Mucosa of rectum (tissue), 2 donors: ENCODE measurements around the gene CXorf66.
"Not testable (repeated sequence)": the region's sequence is repeated elsewhere in the genome, so short reads cannot be mapped to it uniquely, and the experiment has no call there.

Source experiments
- H3K27ac ChIP-seq, 2 donors: one replicate each; pipeline ENCODE4 v1.7.0; 2013; ENCODE audit warnings: inconsistent platforms in 2 of 2, low read depth in 2 of 2, low read length in 2 of 2
- H3K27me3 ChIP-seq, 2 donors: one replicate each; pipeline ENCODE4 v1.7.0; 2013; ENCODE audit warnings: low read length in 2 of 2; ENCODE audit not compliant: control insufficient read depth in 2 of 2, insufficient read depth in 2 of 2
- H3K36me3 ChIP-seq, 2 donors: one replicate each; pipeline ENCODE4 v1.7.0; 2013; ENCODE audit warnings: low read length in 2 of 2; ENCODE audit not compliant: control insufficient read depth in 2 of 2, insufficient read depth in 2 of 2
- H3K4me1 ChIP-seq, 2 donors: one replicate each; pipeline ENCODE4 v1.7.0; 2013; ENCODE audit warnings: low read length in 2 of 2, mild to moderate bottlenecking in 1 of 2; ENCODE audit not compliant: control insufficient read depth in 2 of 2, insufficient read depth in 2 of 2
- H3K4me3 ChIP-seq, 2 donors: one replicate each; pipeline ENCODE4 v1.7.0; 2013; ENCODE audit warnings: low read length in 2 of 2
- H3K9ac ChIP-seq, 2 donors: one replicate each; pipeline ENCODE4 v1.7.0; 2013; ENCODE audit warnings: low read length in 2 of 2, low read depth in 1 of 2, mild to moderate bottlenecking in 1 of 2
- H3K9me3 ChIP-seq, 2 donors: one replicate each; pipeline ENCODE4 v1.7.0; 2013; ENCODE audit warnings: low read length in 2 of 2; ENCODE audit not compliant: control insufficient read depth in 2 of 2
- donor health status: healthy.
- donor health status: Normal muscosa, but diverticular disease.

CXorf66 gene

DNA sequence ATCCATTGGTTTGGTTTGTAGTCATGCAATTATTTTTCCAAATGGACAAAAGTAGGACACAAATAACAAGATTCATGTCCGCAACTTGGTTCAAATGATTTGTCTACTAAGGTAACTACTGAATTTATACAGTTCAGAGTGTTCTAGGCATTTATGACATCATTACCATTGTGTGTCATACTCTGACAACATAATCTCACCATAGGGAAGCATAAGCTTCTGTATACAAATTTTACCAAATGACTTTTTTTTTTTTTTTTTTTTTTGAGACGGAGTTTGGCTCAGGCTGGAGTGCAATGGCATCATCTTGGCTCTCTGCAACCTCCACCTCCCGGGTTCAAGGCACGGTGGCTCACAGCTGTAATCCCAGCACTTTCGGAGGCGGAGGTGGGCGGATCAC, at the start of gene CXorf66:
Gene CXorf66, minus strand, starts transcription at position 101 of the 400 bp plus-strand sequence. Its CDS starts 25 bp downstream, at position 76.
- no peaks in the 10 kb centered on the region for H3K36me3 ChIP-seq

GRCh38 chrX:139982856-139983255, 17.5 kb upstream of the CXorf66 start:
- H3K9ac ChIP-seq, result no peak overlapping the region
- no peaks in the 10 kb centered on the region for H3K4me1 ChIP-seq
- no peaks in the 10 kb centered on the region for H3K36me3 ChIP-seq
- H3K4me3 ChIP-seq, result no peak overlapping the region
- no peak overlapping the region for H3K27ac ChIP-seq
- no peaks in the 10 kb centered on the region for H3K27me3 ChIP-seq
- no peaks in the 10 kb centered on the region for H3K9me3 ChIP-seq

More for the DNA sequence above, at the start of gene CXorf66:
- Histone ChIP-seq H3K9ac (no peak within 1 kb of the TSS), H3K4me1 (no peaks in the 10 kb centered on the region), H3K4me3 (no peak within 1 kb of the TSS), H3K27ac (no peak within 1 kb of the TSS), H3K27me3 (peaks cover 0 to 2% of the 10 kb centered on the region in 2 donors), H3K9me3 (no peaks in the 10 kb centered on the region)

GRCh38 chrX:139974471-139974870, 9.2 kb upstream of the CXorf66 start:
- H3K4me1 ChIP-seq, result no peaks in the 10 kb centered on the region
- no peaks in the 10 kb centered on the region for H3K9me3 ChIP-seq
- H3K36me3 ChIP-seq, result no peaks in the 10 kb centered on the region
- H3K27me3 ChIP-seq, result no peaks in the 10 kb centered on the region
- no peak overlapping the region for H3K4me3 ChIP-seq
- H3K27ac ChIP-seq, result no peak overlapping the region
- H3K9ac ChIP-seq, result no peak overlapping the region

GRCh38 chrX:139972629-139973624, 7.6 kb upstream of the CXorf66 start:
- Histone ChIP-seq H3K9me3 (no peaks in the 10 kb centered on the region), H3K27ac (no peak overlapping the region), H3K4me3 (no peak overlapping the region), H3K27me3 (peaks cover 0 to 2% of the 10 kb centered on the region in 2 donors), H3K4me1 (no peaks in the 10 kb centered on the region), H3K9ac (no peak overlapping the region), H3K36me3 (no peaks in the 10 kb centered on the region)

DNA sequence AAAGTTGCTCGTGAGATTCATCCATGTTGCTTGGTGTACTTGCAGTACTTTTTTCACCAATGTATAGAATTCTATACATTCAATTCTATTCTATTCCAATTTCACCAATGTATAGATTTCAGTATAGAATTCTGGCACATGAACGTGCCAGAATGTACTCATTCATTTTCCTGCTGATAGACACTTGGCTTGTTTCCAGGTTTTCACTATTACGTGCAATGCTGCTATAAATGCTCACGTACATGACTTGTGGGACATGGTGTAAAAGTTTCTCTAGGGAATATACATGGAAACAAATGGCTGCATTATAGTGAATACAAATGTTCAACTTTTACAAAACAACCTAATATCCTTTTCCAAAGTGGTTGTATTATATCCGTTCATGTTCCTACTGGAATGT, 6.8 kb upstream of the CXorf66 start:
- Histone ChIP-seq H3K9ac (no peak overlapping the region), H3K4me3 (no peak overlapping the region), H3K27me3 (peaks cover 0 to 2% of the 10 kb centered on the region in 2 donors), H3K36me3 (no peaks in the 10 kb centered on the region), H3K4me1 (no peaks in the 10 kb centered on the region), H3K9me3 (no peaks in the 10 kb centered on the region), H3K27ac (no peak overlapping the region)

DNA sequence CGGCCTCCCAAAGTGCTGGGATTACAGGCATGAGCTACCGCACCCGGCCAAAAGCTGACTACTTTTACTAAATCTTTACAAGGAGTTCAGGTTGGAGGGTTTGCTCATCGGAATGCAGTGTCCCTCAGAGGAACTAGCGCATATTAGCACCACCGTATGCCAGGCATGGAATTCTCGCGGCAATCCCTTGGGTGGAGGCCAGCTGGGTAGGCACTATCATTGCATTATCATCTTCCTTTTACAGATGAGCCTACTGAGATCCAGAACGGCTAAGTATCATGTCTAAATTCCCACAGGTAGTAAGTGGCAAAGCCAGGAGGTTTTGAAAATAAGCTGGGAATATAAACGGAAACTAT, 6.1 kb upstream of the CXorf66 start:
- Histone ChIP-seq H3K9ac (no peak overlapping the region), H3K27ac (no peak overlapping the region), H3K36me3 (no peaks in the 10 kb centered on the region), H3K27me3 (peaks cover 0 to 2% of the 10 kb centered on the region in 2 donors), H3K9me3 (no peaks in the 10 kb centered on the region), H3K4me1 (no peaks in the 10 kb centered on the region), H3K4me3 (no peak overlapping the region)

DNA sequence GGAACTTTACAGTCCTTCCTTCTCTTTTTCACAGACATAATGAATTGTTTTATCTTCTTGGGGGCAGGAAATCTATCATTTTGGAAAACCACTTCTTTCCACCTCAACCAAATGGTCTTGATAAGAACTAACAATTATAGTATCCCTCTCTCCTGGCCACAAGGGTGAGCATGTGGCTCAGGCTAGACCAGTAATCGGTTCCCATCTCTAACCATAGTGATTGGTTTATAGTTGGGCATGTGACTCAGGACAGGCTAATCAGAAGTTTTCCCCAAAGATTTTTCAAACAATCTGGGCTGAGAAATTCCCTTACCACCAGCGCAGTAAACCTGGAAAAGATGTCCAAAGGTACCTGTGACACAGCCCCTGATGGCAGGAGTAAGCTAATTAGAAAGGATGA, 4.0 kb upstream of the CXorf66 start:
- Histone ChIP-seq H3K9me3 (no peaks in the 10 kb centered on the region), H3K27ac (no peak overlapping the region), H3K9ac (no peak overlapping the region)

GRCh38 chrX:139967750-139968149, 2.4 kb upstream of the CXorf66 start:
- Histone ChIP-seq H3K27ac (no peak overlapping the region), H3K36me3 (no peaks in the 10 kb centered on the region), H3K9me3 (no peaks in the 10 kb centered on the region), H3K9ac (no peak overlapping the region), H3K4me1 (no peaks in the 10 kb centered on the region), H3K27me3 (peaks cover 0 to 2% of the 10 kb centered on the region in 2 donors), H3K4me3 (no peak overlapping the region)

More for the DNA sequence above, 4.0 kb upstream of the CXorf66 start:
- peaks cover 0 to 2% of the 10 kb centered on the region in 2 donors for H3K27me3 ChIP-seq
- no peak overlapping the region for H3K4me3 ChIP-seq
- H3K4me1 ChIP-seq, result no peaks in the 10 kb centered on the region
- H3K36me3 ChIP-seq, result no peaks in the 10 kb centered on the region

- H3K4me1 ChIP-seq, result no peaks in the 10 kb centered on the region
- no peak overlapping the region for H3K9ac ChIP-seq
- no peaks in the 10 kb centered on the region for H3K36me3 ChIP-seq
- H3K9me3 ChIP-seq, result no peaks in the 10 kb centered on the region
- no peak overlapping the region for H3K4me3 ChIP-seq
- peaks cover 0 to 2% of the 10 kb centered on the region in 2 donors for H3K27me3 ChIP-seq
- no peak overlapping the region for H3K27ac ChIP-seq
Observed at GRCh38 chrX:139967300-139967699, 2.0 kb upstream of the CXorf66 start.

DNA sequence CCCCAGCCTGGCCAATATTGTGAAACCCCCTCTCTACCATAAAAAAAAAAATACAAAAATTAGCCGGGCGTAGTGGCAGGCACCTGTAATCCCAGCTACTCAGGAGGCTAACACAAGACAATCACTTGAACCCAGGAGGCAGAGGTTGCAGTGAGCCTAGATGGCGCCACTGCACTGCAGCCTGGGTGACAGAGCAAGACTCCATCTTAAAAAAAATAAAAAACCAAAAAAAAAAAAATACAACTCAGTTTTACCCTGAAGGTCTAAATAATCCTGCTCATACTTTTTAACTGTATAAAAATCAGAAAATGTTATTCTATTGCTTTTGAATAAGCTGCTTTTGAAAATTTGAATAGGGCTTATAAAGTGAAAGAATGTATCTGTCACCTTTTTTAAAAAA, 838 bp upstream of the CXorf66 start:
- H3K9me3 ChIP-seq, H3K9ac ChIP-seq, H3K4me3 ChIP-seq, H3K27me3 ChIP-seq, H3K27ac ChIP-seq, H3K36me3 ChIP-seq, H3K4me1 ChIP-seq: not testable (repeated sequence)
